HEK293T (cell line): ENCODE measurements around the gene PGBD4.

Source experiments
- BHLHE40 ChIP-seq: fragments of 450-650 bp; IDR thresholded peaks from 2 replicates; pipeline ENCODE4 v1.6.1; 2016; ENCODE audit warnings: mild to moderate bottlenecking, moderate library complexity, borderline replicate concordance
- PKNOX1 ChIP-seq: fragments of 450-650 bp; IDR thresholded peaks from 2 replicates; pipeline ENCODE4 v1.6.1; 2016
- SP1 ChIP-seq: fragments of 450-650 bp; IDR thresholded peaks from 2 replicates; pipeline ENCODE4 v1.6.1; 2017

GRCh38 chr15:34076785-34077184 is 25.1 kb upstream of the PGBD4 start:
- TF ChIP-seq PKNOX1 (no peak), SP1 (no peak), BHLHE40 (no peak)
